Prostate gland (tissue), 2 donors: Measurements from ENCODE around the gene SPG7.

Experiments
- POLR2A ChIP-seq: fragments of 450-650 bp; IDR thresholded peaks from one replicate; pipeline ENCODE4 v1.6.1; 2016; ENCODE audit warnings: antibody characterized with exemption, mild to moderate bottlenecking
- POLR2AphosphoS5 ChIP-seq: sonication (generic); formaldehyde crosslinking; IDR thresholded peaks from one replicate; pipeline ENCODE4 v1.6.1; 2017; ENCODE audit warnings: antibody characterized with exemption
- TF ChIP-seq, protein P1 (sequence below), 4 experiments: fragments of 200-600 bp in 2 of 4; fragments of 450-650 bp in 2 of 4; sonication (generic) in 2 of 4; IDR thresholded peaks; 1 replicate in 3 of 4; 2 replicates in 1 of 4; pipeline ENCODE4 v1.5.1; 2016 to 2019; ENCODE audit warnings: antibody characterized with exemption in 4 of 4, mild to moderate bottlenecking in 2 of 4, moderate library complexity in 2 of 4

DNA sequence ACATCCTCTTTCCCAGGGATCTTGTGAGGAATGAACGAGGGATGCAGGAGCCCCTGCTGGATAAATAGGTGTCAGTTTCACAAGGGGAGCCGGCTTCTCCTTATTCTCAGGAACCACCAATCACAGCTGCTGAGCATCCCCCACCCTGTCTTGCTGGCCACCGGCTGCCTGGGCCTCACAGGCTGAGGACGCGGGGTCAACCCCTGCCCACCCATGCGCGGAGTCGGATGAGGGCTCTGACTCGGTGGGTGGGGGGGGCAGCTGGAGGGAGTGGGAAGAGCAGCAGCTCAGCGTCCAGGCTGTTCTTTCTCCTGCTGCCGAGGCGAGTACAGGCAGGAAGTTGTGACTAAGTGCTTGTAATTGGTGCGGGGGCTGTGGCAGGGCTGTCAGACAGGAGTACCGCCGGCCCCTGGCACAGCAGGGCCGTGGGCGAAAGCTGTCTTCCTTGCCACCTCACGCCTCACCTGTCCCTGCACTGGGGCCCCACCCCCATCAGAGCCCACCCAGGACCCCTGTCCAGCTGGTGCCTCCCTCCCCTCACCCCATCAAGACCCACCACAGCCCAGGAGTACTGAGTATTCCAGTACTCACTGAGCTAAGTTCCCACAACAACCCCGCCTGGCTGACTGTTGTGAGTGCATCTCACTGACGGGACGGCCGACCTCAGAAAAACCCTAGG, 94.2 kb downstream of the SPG7 start:
- TF ChIP-seq POLR2A (no peak), POLR2AphosphoS5 (no peak)
- TF ChIP-seq, protein P1, sequence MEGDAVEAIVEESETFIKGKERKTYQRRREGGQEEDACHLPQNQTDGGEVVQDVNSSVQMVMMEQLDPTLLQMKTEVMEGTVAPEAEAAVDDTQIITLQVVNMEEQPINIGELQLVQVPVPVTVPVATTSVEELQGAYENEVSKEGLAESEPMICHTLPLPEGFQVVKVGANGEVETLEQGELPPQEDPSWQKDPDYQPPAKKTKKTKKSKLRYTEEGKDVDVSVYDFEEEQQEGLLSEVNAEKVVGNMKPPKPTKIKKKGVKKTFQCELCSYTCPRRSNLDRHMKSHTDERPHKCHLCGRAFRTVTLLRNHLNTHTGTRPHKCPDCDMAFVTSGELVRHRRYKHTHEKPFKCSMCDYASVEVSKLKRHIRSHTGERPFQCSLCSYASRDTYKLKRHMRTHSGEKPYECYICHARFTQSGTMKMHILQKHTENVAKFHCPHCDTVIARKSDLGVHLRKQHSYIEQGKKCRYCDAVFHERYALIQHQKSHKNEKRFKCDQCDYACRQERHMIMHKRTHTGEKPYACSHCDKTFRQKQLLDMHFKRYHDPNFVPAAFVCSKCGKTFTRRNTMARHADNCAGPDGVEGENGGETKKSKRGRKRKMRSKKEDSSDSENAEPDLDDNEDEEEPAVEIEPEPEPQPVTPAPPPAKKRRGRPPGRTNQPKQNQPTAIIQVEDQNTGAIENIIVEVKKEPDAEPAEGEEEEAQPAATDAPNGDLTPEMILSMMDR (IDR thresholded peaks at IDR 0.05): no peak
